Mucosa of gallbladder (tissue), 1 donor: ENCODE data around the gene AMBRA1. TPM values are rescaled to one million over a fixed set of nuclear protein-coding genes. Genes with fewer than 3 reads are reported as not detected.
A peak's percentile ranks its signal among the peaks of the same experiment; 100 is the strongest.

Experiments used
- DNase-seq: peaks from one replicate; pipeline ENCODE4 v3.0.0-alpha.2; 2020; ENCODE audit warnings: low spot score
- total RNA-seq: library from RNA; stranded (reverse); gene quantifications from one replicate; pipeline ENCODE4 v1.2.1, GENCODE V29; 2021
- donor health status: DM: no; HTN: no; CAD: no.

Gene AMBRA1
- total RNA-seq, 1 donor from 2014 or later = 42.1 TPM

GRCh38 chr11:46508360-46508759, 85.5 kb downstream of the AMBRA1 start:
- no peak for DNase-seq

- DNase-seq = no peak
Observed at GRCh38 chr11:46506483-46506791, 87.4 kb downstream of the AMBRA1 start.

- DNase-seq = no peak
Observed at GRCh38 chr11:46505741-46506482, 87.9 kb downstream of the AMBRA1 start.

- no peak for DNase-seq
Observed at GRCh38 chr11:46504817-46505613, 88.8 kb downstream of the AMBRA1 start.

- DNase-seq = no peak
Observed at GRCh38 chr11:46499821-46500220, 94.0 kb downstream of the AMBRA1 start.

GRCh38 chr11:46498968-46499367, 94.9 kb downstream of the AMBRA1 start:
- no peak for DNase-seq

- no peak for DNase-seq
Observed at GRCh38 chr11:46498179-46498578, 95.6 kb downstream of the AMBRA1 start.

GRCh38 chr11:46497498-46497897, 96.3 kb downstream of the AMBRA1 start:
- DNase-seq = no peak

- no peak for DNase-seq
Observed at GRCh38 chr11:46493791-46494190, 100.0 kb downstream of the AMBRA1 start.

GRCh38 chr11:46492532-46492931, 101.3 kb downstream of the AMBRA1 start:
- no peak for DNase-seq

- no peak for DNase-seq
Observed at GRCh38 chr11:46491661-46492330, 102.0 kb downstream of the AMBRA1 start.

GRCh38 chr11:46490666-46491065, 103.2 kb downstream of the AMBRA1 start:
- DNase-seq = no peak

- DNase-seq = peak; percentile 16
Observed at GRCh38 chr11:46489656-46490560, 103.9 kb downstream of the AMBRA1 start.

- DNase-seq = no peak
Observed at GRCh38 chr11:46485856-46486443, 107.9 kb downstream of the AMBRA1 start.

GRCh38 chr11:46484101-46484500, 109.7 kb downstream of the AMBRA1 start:
- no peak for DNase-seq

GRCh38 chr11:46480909-46481308, 112.9 kb downstream of the AMBRA1 start:
- DNase-seq = no peak

GRCh38 chr11:46480166-46480726, 113.6 kb downstream of the AMBRA1 start:
- no peak for DNase-seq

- DNase-seq = no peak
Observed at GRCh38 chr11:46479601-46480000, 114.2 kb downstream of the AMBRA1 start.

- no peak for DNase-seq
Observed at GRCh38 chr11:46478196-46478595, 115.6 kb downstream of the AMBRA1 start.

GRCh38 chr11:46477136-46477535, 116.7 kb downstream of the AMBRA1 start:
- no peak for DNase-seq
